ENCODE measurements around the gene COL5A1. TPM values are rescaled to one million over a fixed set of nuclear protein-coding genes. Genes with fewer than 3 reads are reported as not detected.

The COL5A1 gene
- total RNA-seq, 1 donor from 2014 or later, result 2.8 TPM

DNA sequence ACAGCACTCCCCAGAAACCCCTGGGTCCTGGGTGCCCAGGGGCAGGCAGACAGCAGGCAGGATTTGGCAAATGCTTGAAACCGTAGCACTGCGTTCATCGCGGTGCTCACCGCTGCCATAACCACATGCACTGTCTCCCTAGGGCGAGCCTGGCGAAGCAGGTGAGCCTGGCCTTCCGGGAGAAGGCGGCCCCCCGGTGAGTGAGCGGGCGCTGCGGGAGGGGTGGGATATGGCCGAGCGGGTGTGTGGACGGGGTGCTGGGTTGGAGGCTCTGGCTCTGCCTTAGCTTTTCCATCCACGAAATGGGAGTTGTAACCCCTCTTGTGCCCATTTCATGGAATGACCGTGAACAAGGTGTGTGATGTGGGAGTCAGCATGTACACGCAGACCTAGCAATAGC lies 172.2 kb downstream of the COL5A1 start:
- DNase-seq (ENCODE audit: low read depth in 2 of 2), result no peak

DNA sequence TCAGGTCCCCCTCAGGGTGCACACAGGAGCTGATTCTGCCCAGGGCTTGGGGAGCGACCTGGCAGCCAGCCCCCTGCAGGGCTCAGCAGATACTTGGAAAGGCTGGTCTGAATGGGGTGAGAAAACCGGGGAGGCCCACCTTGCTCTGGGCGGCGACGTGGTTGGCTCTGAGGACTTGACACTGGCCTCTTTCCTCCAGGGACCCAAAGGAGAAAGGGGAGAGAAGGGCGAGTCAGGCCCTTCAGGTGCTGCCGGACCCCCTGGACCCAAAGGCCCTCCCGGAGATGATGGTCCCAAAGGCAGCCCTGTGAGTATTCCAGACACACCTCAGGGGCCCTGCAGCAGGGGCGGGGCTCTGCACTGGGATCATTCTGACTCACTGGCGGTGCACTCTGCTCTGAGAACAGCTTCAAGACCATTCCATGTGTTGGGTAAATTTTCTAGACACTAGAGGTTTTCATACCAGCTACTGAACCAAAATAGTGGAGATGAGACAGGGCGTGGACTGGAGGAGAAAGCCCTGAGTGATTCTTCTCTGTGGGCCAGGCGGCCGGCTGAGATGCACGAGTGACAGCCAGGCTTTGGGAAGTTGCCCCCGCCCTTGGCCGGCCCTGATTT lies 173.1 kb downstream of the COL5A1 start:
- no peak for DNase-seq (ENCODE audit: low read depth in 2 of 2)

- DNase-seq (ENCODE audit: low read depth in 2 of 2), result no peak
Measured at GRCh38 chr9:134815435-134816214, 174.0 kb downstream of the COL5A1 start.

DNA sequence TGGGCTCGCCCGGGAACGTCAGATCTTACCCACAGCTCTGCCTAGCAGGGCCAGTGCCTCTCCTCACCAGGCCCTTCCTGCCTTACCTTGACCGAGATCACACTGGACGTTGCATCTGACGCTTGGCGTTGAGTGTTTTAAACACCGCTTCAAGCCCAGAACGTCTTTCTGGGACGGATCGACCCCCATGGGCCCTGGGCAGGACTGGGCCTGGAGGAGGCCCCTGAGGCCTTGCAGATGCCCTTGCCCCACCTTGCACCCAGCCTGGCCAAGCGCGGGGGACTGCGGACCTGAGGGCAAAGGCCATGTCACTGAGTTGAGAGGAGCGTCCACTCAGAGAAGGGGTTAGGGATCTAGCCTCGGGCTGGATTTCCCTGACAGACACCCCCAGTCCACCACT lies 174.7 kb downstream of the COL5A1 start:
- DNase-seq (ENCODE audit: low read depth in 2 of 2), result no peak

DNA sequence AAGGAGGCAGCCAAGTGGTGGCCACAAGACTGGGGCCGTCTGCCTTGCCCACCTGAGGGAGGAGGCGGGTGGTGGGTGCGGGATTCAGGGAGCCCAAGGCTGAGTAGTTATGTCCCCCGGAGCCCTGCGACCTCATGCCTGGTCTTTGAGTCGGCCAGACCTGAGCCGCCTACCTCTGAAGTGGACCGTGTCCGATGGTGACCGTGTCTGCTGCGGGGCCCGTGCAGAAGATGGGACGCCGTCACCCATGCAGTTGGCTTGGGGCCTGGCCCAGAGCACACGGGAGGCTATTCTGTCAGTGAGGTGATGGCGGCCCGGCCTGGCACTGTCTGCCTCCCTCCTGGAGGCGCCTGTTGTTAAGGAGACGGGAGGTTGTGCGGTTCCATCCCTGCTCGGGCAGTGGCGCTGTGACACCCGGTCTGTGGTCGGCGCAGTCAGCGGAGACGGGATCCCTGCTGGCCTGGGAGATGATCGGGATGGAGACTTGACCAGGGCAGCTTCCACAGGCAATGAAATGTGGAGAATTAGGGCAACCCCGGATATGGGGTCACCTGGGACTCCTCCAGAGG lies 176.5 kb downstream of the COL5A1 start:
- DNase-seq (ENCODE audit: low read depth in 2 of 2), result no peak

- no peak for DNase-seq (ENCODE audit: low read depth in 2 of 2)
Measured at GRCh38 chr9:134818591-134818990, 177.0 kb downstream of the COL5A1 start.

- no peak for DNase-seq (ENCODE audit: low read depth in 2 of 2)
Measured at GRCh38 chr9:134820901-134821300, 179.3 kb downstream of the COL5A1 start.

DNA sequence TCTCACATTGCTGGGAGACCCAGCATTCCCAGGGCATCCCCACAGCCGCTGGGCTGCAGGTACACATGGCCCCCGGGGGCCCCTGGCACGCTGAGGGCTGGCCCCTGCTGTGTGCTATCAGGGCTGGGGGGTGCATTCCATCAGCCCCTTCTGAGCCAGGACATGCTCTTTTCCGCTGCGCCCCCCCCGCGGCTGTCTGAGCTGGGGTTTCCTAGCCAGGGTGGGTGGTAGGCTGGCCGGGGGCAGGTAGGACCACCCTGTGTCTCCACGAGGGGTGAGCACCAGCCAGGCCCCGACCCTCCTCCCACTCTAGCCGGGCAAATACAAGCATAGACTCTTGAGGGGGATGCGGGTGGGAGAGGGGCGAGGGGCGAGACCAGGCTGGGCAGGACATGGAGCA lies 180.9 kb downstream of the COL5A1 start:
- no peak for DNase-seq (ENCODE audit: low read depth in 2 of 2)

DNA sequence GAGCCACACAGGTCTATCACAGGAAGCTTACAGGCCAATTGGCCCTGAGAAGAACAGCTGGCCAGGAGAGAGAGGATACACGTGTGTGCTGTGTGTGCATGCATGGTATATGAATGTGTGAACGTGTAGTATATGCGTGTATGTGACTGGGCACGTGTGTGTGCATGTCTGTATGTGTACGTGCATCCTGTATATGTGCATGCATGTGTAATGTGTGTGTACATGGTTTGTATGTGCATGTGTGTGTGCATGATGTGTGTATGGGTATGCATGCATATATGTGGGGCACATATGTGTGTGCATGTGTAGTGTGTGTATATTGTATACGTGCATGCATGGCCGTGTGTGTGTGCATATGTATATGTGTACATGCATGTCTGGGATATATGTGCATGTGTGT lies 182.0 kb downstream of the COL5A1 start:
- DNase-seq (ENCODE audit: low read depth in 2 of 2), result no peak

DNA sequence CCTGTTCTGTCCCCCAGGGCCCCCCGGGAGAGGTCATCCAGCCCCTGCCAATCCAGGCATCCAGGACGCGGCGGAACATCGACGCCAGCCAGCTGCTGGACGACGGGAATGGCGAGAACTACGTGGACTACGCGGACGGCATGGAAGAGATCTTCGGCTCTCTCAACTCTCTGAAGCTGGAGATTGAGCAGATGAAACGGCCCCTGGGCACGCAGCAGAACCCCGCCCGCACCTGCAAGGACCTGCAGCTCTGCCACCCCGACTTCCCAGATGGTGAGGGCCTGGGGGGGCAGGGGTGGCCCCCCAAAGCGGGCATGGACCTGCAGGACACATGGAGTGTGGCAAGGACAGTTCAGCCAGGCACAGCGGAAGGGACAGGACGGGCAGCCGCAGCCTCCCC lies 183.0 kb downstream of the COL5A1 start:
- DNase-seq (ENCODE audit: low read depth in 2 of 2), result no peak

DNA sequence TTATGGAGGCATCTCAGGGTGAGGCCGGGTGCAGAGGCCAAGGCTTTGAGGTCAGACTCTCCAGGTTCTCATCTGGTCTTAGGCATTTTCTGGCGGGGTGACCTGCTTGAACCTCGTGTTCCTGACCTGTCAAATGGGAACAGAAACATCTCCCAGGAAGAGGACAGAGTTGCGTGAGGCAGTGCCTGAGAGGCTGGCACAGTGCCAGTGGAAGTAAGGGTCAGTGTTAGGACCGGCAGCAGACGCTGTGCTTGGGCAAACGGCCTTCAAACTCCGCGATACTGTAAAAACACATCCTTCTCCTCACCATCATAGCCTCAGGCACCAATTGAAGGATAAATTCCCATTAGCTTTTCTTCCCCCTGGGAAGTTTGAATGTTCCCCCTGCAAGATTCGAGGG lies 183.4 kb downstream of the COL5A1 start:
- DNase-seq (ENCODE audit: low read depth in 2 of 2), result no peak

- DNase-seq (ENCODE audit: low read depth in 2 of 2), result no peak
Measured at GRCh38 chr9:134826336-134827285, 185.0 kb downstream of the COL5A1 start.

- no peak for DNase-seq (ENCODE audit: low read depth in 2 of 2)
Measured at GRCh38 chr9:134827559-134827958, 186.0 kb downstream of the COL5A1 start.

GRCh38 chr9:134827993-134828392 lies 186.4 kb downstream of the COL5A1 start:
- no peak for DNase-seq (ENCODE audit: low read depth in 2 of 2)

DNA sequence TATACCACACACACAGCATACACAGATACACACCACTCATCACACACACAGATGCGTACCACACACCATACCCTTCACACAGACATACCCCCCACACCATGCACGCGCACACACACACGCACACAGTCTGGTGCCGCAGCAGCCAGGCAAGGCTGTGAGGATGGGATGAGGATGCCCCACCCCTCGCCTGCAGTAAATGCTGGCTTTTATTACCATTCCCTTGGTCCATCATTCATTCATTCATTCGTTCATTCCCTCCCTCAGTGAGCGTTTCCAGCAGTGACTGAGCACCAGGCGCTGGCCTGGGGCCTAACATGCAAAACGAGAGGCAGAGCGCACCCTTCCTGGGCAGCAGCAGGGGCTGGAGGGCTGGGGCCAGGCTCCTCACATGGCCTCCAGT lies 187.3 kb downstream of the COL5A1 start:
- no peak for DNase-seq (ENCODE audit: low read depth in 2 of 2)

DNA sequence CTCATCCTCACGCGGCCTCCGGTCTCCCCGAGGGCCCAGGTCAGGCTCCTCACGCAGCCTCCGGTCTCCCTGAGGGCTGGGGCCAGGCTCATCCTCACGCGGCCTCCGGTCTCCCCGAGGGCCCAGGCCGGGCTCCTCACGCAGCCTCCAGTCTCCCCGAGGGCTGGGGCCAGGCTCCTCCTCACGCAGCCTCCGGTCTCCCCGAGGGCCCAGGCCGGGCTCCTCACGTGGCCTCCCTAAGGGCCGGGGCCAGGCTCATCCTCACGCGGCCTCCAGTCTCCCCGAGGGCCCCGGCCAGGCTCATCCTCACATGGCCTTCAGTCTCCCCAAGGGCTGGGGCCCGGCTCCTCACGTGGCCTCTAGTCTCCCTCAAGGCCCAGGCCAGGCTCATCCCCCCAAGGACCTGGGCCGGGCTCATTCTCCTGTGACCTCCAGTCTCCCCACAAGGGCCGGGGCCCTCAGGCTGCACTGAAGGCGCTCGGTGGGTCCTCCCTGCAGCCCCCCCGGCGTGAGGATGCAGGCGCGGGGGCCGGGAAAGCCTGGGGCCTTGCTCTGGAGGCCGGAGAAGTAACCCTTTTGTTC lies 187.8 kb downstream of the COL5A1 start:
- DNase-seq (ENCODE audit: low read depth in 2 of 2), result no peak

GRCh38 chr9:134830126-134830525 lies 188.5 kb downstream of the COL5A1 start:
- no peak for DNase-seq (ENCODE audit: low read depth in 2 of 2)

DNA sequence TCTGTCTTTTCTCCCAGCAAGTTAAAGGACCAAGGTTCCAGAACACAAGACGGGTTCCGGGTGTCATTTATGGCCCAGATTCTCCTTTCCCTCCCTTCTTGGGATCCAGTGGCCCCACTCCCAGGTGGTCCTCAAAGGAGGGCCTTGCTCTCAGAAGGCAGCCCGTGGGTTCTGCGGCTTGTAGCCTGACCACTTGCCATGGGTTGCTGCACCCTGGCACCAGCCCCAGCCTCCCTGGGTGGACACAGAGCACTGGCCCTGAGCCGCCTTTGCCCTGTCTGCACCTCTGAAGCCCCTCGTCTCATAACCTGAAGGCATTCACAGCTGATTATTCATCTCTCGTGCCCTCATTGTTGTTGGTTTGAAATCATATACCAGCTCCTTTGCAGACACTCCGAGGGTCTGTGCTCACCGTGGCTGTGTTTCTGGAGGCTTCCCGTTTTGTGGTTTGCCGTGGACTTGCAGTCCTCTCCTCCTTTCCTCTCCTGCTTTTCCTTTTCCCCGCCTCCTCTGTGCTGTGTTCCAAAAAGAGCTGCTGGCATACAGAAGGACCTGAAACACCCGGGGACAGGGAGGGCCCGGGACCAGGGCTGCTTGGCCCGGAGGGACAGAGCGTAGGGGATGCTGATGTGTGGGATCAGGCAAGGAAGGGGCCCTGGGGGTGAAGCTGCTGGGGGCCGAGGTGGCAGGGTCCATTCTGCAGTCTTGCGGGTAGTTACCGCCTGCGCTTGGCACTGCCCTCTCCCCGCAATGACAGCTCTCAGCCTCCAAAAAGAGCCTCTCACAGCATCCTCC lies 189.5 kb downstream of the COL5A1 start:
- DNase-seq (ENCODE audit: low read depth in 2 of 2), result no peak

DNA sequence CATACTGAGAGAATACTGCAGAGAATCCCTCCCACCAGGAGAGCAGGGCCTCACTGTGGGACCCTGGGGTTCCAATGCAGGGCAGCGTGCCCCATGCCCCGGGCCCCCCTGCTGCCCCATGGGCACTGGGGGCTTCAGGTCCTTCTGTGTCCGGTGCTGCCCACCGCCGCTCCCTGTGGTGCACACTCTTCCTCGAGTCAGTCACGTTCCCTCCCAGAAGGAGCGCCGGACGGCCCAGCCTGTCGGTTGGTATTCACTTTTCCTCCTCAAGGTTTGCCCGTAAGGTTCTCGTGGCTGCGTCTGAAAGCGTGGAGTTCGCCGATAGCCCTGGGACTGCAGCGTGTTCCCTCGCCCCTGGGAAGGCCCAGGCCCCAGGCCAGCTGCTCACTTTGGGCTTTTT lies 190.9 kb downstream of the COL5A1 start:
- no peak for DNase-seq (ENCODE audit: low read depth in 2 of 2)

- no peak for DNase-seq (ENCODE audit: low read depth in 2 of 2)
Measured at GRCh38 chr9:134833294-134833880, 191.8 kb downstream of the COL5A1 start.

Measured in lung microvascular endothelial cell (primary cell).